MM.1S (cell line): Measurements from ENCODE around the gene EPHA2.

Experiments used
- DNase-seq: peaks from one replicate; pipeline ENCODE4 v3.0.0-alpha.2; 2015
- H2AFZ ChIP-seq: fragments of 300-600 bp; sonication (generic); 2 replicates; pipeline ENCODE4 v1.6.0; 2016; ENCODE audit warnings: antibody characterized with exemption, low read length
- H3F3A ChIP-seq: fragments of 300-600 bp; sonication (generic); 2 replicates; pipeline ENCODE4 v1.6.1; 2016; ENCODE audit warnings: mild to moderate bottlenecking, antibody characterized with exemption, low read length, moderate library complexity, mixed read lengths; ENCODE audit not compliant: insufficient read depth
- H3K27ac ChIP-seq: fragments of 300-600 bp; sonication (generic); 2 replicates; pipeline ENCODE4 v1.5.1; 2016; ENCODE audit warnings: mild to moderate bottlenecking, low read length
- H3K27me3 ChIP-seq: fragments of 300-600 bp; sonication (generic); replicated peaks from 2 replicates; pipeline ENCODE4 v1.6.0; 2016; ENCODE audit warnings: low read length; ENCODE audit not compliant: insufficient read depth
- H3K36me3 ChIP-seq: fragments of 300-600 bp; sonication (generic); replicated peaks from 2 replicates; pipeline ENCODE4 v1.6.1; 2016; ENCODE audit warnings: mild to moderate bottlenecking, low read length, mixed read lengths; ENCODE audit not compliant: insufficient read depth
- H3K4me1 ChIP-seq: fragments of 300-600 bp; sonication (generic); 2 replicates; pipeline ENCODE4 v1.6.1; 2016; ENCODE audit warnings: low read length, mixed read lengths
- H3K4me2 ChIP-seq: fragments of 300-600 bp; sonication (generic); 2 replicates; pipeline ENCODE4 v1.6.0; 2016; ENCODE audit warnings: low read depth, low read length
- H3K4me3 ChIP-seq: fragments of 300-600 bp; sonication (generic); 2 replicates; pipeline ENCODE4 v1.5.1; 2016; ENCODE audit warnings: low read length, mixed read lengths
- H3K79me2 ChIP-seq: fragments of 300-600 bp; sonication (generic); 2 replicates; pipeline ENCODE4 v1.6.1; 2016; ENCODE audit warnings: mixed run types, low read length, mixed read lengths
- H3K9ac ChIP-seq: fragments of 300-600 bp; sonication (generic); 2 replicates; pipeline ENCODE4 v1.6.1; 2016; ENCODE audit warnings: low read length, mixed read lengths
- H3K9me2 ChIP-seq: fragments of 300-600 bp; sonication (generic); replicated peaks from 2 replicates; pipeline ENCODE4 v1.6.1; 2016; ENCODE audit warnings: mild to moderate bottlenecking, low read length, mixed read lengths; ENCODE audit not compliant: insufficient read depth
- H3K9me3 ChIP-seq: fragments of 300-600 bp; sonication (generic); replicated peaks from 2 replicates; pipeline ENCODE4 v1.6.1; 2016; ENCODE audit warnings: mild to moderate bottlenecking, low read length, mixed read lengths; ENCODE audit not compliant: insufficient read depth
- H4K20me1 ChIP-seq: fragments of 300-600 bp; sonication (generic); 2 replicates; pipeline ENCODE4 v1.6.1; 2016; ENCODE audit warnings: mild to moderate bottlenecking, low read length, moderate library complexity, mixed read lengths; ENCODE audit not compliant: insufficient read depth
- EZH2 ChIP-seq: fragments of 300-600 bp; sonication (generic); optimal IDR thresholded peaks from 2 replicates; pipeline ENCODE3; 2017; ENCODE audit warnings: low read depth, mild to moderate bottlenecking, antibody characterized with exemption, low read length, mixed read lengths
- EZH2phosphoT487 ChIP-seq: fragments of 300-600 bp; sonication (generic); IDR thresholded peaks from 2 replicates; pipeline ENCODE4 v1.6.1; 2018; ENCODE audit warnings: antibody characterized with exemption, low read length
- TF ChIP-seq, protein P1 (sequence below): fragments of 300-600 bp; sonication (generic); IDR thresholded peaks from 2 replicates; pipeline ENCODE4 v1.5.1; 2016; ENCODE audit warnings: antibody characterized with exemption, low read length, mixed read lengths

Gene EPHA2

DNA sequence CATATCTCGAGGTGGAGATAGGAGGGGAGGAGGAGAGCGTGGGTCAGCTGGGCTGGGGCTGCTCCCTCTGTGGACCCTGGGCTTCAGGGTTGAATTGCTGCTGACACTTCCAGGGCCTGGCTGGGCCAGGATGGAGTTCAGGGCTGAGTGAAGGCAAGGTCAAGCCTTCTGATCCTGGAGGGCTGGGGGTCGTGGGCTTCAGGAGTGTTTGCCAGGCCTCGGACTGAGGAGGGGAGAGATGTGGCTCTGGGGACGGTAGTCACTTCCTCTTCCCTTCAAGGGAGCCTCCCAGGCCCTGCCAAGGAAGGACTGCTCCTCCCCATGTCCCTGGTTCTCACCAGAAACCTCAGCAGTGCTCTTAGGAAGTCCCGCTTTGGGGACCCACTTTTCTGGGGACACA is 70.3 kb downstream of the EPHA2 start:
- H3F3A ChIP-seq: no peaks in the 10 kb centered on the region
- TF ChIP-seq, protein P1, sequence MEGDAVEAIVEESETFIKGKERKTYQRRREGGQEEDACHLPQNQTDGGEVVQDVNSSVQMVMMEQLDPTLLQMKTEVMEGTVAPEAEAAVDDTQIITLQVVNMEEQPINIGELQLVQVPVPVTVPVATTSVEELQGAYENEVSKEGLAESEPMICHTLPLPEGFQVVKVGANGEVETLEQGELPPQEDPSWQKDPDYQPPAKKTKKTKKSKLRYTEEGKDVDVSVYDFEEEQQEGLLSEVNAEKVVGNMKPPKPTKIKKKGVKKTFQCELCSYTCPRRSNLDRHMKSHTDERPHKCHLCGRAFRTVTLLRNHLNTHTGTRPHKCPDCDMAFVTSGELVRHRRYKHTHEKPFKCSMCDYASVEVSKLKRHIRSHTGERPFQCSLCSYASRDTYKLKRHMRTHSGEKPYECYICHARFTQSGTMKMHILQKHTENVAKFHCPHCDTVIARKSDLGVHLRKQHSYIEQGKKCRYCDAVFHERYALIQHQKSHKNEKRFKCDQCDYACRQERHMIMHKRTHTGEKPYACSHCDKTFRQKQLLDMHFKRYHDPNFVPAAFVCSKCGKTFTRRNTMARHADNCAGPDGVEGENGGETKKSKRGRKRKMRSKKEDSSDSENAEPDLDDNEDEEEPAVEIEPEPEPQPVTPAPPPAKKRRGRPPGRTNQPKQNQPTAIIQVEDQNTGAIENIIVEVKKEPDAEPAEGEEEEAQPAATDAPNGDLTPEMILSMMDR: no peak
- H3K27ac ChIP-seq: no peak overlapping the region
- H3K4me2 ChIP-seq: no peak overlapping the region
- H3K79me2 ChIP-seq: no peaks in the 10 kb centered on the region
- no peak overlapping the region for H3K4me3 ChIP-seq
- H3K9me2 ChIP-seq: no peaks in the 10 kb centered on the region
- no peaks in the 10 kb centered on the region for H3K4me1 ChIP-seq
- H2AFZ ChIP-seq: no peak overlapping the region
- H3K9me3 ChIP-seq: no peaks in the 10 kb centered on the region
- H4K20me1 ChIP-seq: no peaks in the 10 kb centered on the region
- H3K36me3 ChIP-seq: no peaks in the 10 kb centered on the region
- H3K27me3 ChIP-seq: peaks cover 32% of the 10 kb centered on the region
- DNase-seq: no peak
- H3K9ac ChIP-seq: no peak overlapping the region

DNA sequence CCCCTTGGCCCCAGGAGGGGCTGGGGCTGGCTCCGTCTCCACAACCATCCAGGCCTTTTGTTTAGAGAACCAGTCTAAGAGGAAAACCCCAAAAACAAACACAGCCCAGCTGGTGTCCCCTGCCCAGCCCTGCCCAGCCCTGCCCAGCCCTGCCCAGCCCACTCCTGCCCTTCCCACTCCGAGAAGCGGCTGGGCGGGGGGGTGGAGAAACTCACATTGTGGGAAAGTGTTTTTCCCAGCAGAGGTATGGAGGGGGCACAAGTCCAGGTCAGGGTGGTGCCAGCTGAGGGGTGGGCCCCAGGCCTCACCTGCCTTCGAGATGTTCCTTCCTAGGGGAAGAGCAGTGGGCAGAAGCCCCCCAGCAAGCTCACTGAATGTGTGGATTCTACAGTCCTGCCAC is 72.4 kb downstream of the EPHA2 start:
- Histone ChIP-seq H3K4me3 (no peak overlapping the region), H2AFZ (no peak overlapping the region), H3K27me3 (peaks cover 17% of the 10 kb centered on the region), H3K9ac (no peak overlapping the region), H3K9me2 (no peaks in the 10 kb centered on the region), H3K4me1 (no peaks in the 10 kb centered on the region), H3K36me3 (no peaks in the 10 kb centered on the region), H3K27ac (no peak overlapping the region), H3K9me3 (no peaks in the 10 kb centered on the region), H3K79me2 (no peaks in the 10 kb centered on the region), H4K20me1 (no peaks in the 10 kb centered on the region), H3K4me2 (no peak overlapping the region), H3F3A (no peaks in the 10 kb centered on the region)
- DNase-seq: no peak
- TF ChIP-seq EZH2 (no peak), EZH2phosphoT487 (no peak)
- TF ChIP-seq, protein P1: no peak

DNA sequence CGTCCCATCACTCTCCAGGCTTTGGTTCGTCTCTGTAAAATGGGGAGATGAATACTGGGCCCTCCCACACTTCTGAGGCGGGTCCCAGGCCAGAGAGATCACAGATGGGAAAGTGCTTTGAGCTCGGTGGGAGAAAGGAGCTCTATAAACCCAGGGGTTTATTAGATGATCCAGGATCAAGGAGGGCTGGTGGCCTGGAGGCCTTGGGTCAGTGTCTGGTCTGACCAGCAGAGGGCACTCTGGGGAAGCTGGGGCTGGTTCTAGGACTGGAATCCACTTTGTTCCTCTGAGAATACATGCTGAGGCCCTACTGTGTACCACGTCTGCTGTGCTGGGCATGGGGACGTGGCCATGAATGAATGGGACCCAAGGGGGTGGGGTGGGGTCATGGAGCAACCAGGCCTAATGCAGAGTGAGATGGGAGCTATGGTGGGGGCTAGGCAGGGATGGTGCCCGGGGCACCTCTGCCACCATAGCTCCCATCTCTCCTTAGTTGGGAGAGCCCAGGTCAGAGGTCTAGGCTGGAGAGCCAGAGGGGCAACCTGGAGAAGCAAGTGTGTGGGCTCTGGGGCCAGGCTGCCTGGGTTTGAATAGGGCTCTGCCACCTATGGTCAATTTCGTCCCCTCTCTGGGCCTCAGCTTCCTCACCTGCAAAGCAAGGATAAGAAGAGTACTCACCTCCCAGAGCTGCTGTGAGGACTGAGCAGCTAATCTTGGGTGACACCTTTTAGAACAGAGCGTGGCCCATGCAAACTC is 73.4 kb downstream of the EPHA2 start:
- no peaks in the 10 kb centered on the region for H3F3A ChIP-seq
- H3K4me3 ChIP-seq: no peak overlapping the region
- H3K79me2 ChIP-seq: no peaks in the 10 kb centered on the region
- TF ChIP-seq, protein P1: peak; percentile 88
- no peak for TF ChIP-seq EZH2
- no peak for TF ChIP-seq EZH2phosphoT487
- H3K9me2 ChIP-seq: no peaks in the 10 kb centered on the region
- no peaks in the 10 kb centered on the region for H3K9me3 ChIP-seq
- no peaks in the 10 kb centered on the region for H3K4me1 ChIP-seq
- no peaks in the 10 kb centered on the region for H3K36me3 ChIP-seq
- no peak overlapping the region for H2AFZ ChIP-seq
- no peak overlapping the region for H3K27ac ChIP-seq
- H4K20me1 ChIP-seq: no peaks in the 10 kb centered on the region
- H3K27me3 ChIP-seq: peaks cover 6% of the 10 kb centered on the region; the same call in 1 of the 2 replicates
- DNase-seq: peak; percentile 59
- no peak overlapping the region for H3K9ac ChIP-seq
- no peak overlapping the region for H3K4me2 ChIP-seq
